Measurements from ENCODE around the gene C1QTNF1.

DNA sequence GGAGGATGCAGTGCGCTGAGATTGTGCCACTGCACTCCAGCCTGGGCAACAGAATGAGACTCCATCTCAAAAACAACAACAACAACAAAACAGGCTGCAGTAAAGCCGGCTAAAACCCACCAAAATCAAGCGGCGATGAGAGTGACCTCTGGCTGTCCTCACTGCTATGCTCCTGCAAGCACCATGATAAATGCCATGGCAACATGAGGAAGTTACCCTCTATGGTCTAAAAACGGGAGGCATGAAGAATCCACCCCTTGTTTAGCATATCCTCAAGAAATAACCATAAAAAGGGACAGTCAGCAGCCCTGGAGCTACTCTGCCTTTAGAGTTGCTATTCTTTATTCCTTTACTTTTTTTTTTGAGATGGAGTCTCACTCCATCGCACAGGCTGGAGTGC lies 35.8 kb upstream of the C1QTNF1 start:
- TF ChIP-seq EZH2 (IDR thresholded peaks at IDR 0.05): no peak
- TF ChIP-seq POLR2AphosphoS5 (IDR thresholded peaks at IDR 0.05; ENCODE audit: low read depth, low read length): no peak
- no peak for TF ChIP-seq EZH2phosphoT487 (IDR thresholded peaks at IDR 0.05; ENCODE audit: borderline replicate concordance)
- TF ChIP-seq, protein P1, sequence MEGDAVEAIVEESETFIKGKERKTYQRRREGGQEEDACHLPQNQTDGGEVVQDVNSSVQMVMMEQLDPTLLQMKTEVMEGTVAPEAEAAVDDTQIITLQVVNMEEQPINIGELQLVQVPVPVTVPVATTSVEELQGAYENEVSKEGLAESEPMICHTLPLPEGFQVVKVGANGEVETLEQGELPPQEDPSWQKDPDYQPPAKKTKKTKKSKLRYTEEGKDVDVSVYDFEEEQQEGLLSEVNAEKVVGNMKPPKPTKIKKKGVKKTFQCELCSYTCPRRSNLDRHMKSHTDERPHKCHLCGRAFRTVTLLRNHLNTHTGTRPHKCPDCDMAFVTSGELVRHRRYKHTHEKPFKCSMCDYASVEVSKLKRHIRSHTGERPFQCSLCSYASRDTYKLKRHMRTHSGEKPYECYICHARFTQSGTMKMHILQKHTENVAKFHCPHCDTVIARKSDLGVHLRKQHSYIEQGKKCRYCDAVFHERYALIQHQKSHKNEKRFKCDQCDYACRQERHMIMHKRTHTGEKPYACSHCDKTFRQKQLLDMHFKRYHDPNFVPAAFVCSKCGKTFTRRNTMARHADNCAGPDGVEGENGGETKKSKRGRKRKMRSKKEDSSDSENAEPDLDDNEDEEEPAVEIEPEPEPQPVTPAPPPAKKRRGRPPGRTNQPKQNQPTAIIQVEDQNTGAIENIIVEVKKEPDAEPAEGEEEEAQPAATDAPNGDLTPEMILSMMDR (IDR thresholded peaks at IDR 0.05 in 2 of 3, conservative IDR thresholded peaks at IDR 0.05 in 1 of 3; ENCODE audit: borderline replicate concordance in 1 of 3, insufficient read depth in 1 of 3, low read depth in 2 of 3, low read length in 2 of 3): no peak
- TF ChIP-seq CBX3 (IDR thresholded peaks at IDR 0.05; ENCODE audit: low read depth): no peak
- TF ChIP-seq JUND (IDR thresholded peaks at IDR 0.05): no peak
- TF ChIP-seq RAD21 (IDR thresholded peaks at IDR 0.05; ENCODE audit: low read depth): no peak
- TF ChIP-seq SP1 (IDR thresholded peaks at IDR 0.05; ENCODE audit: low read depth): no peak
- TF ChIP-seq SRF (IDR thresholded peaks at IDR 0.05; ENCODE audit: low read depth): no peak
- TF ChIP-seq, protein P2, sequence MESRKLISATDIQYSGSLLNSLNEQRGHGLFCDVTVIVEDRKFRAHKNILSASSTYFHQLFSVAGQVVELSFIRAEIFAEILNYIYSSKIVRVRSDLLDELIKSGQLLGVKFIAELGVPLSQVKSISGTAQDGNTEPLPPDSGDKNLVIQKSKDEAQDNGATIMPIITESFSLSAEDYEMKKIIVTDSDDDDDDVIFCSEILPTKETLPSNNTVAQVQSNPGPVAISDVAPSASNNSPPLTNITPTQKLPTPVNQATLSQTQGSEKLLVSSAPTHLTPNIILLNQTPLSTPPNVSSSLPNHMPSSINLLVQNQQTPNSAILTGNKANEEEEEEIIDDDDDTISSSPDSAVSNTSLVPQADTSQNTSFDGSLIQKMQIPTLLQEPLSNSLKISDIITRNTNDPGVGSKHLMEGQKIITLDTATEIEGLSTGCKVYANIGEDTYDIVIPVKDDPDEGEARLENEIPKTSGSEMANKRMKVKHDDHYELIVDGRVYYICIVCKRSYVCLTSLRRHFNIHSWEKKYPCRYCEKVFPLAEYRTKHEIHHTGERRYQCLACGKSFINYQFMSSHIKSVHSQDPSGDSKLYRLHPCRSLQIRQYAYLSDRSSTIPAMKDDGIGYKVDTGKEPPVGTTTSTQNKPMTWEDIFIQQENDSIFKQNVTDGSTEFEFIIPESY (IDR thresholded peaks at IDR 0.05; ENCODE audit: extremely low read depth, insufficient replicate concordance, low read length): no peak
- TF ChIP-seq EGR1 (IDR thresholded peaks at IDR 0.05; ENCODE audit: low read depth): no peak
- no peak for TF ChIP-seq CEBPB (IDR thresholded peaks at IDR 0.05; ENCODE audit: low read depth)

Measured in HCT116 (cell line).